ENCODE measurements around the gene KRT40. TPM values are rescaled to one million over a fixed set of nuclear protein-coding genes. Genes with fewer than 3 reads are reported as not detected.

KRT40 gene
- total RNA-seq, 1 donor from 2014 or later = not detected

Small RNA genes lying within 50 kb of the gene (small RNA-seq; reads per million reads assigned to genes)
- not detected for gene KRTAP3-4P (ENCODE audit: low replicate concordance)

Other genes starting within 250 kb of the KRT40 start
- gene KRT25, start 229.0 kb downstream of the KRT40 start, total RNA-seq = 0.49 TPM
- gene KRT26, start 212.1 kb downstream of the KRT40 start, total RNA-seq = not detected
- 0.25 TPM for gene KRT27, start 201.8 kb downstream of the KRT40 start, total RNA-seq
- gene KRT28, start 184.4 kb downstream of the KRT40 start, total RNA-seq = 0.25 TPM
- gene KRT10, start 161.7 kb downstream of the KRT40 start, total RNA-seq = 4.4 TPM
- not detected for gene KRT12, start 117.1 kb downstream of the KRT40 start, total RNA-seq
- gene KRT20, start 99.1 kb downstream of the KRT40 start, total RNA-seq = 0.25 TPM
- gene KRT23, start 46.7 kb downstream of the KRT40 start, total RNA-seq = 0.25 TPM
- not detected for gene KRT39, start 17.4 kb downstream of the KRT40 start, total RNA-seq
- not detected for gene KRTAP3-3, start 9.8 kb upstream of the KRT40 start, total RNA-seq
- gene KRTAP3-2, start 15.6 kb upstream of the KRT40 start, total RNA-seq = not detected
- gene KRTAP3-1, start 24.8 kb upstream of the KRT40 start, total RNA-seq = not detected
- not detected for gene KRTAP1-5, start 42.9 kb upstream of the KRT40 start, total RNA-seq
- gene KRTAP1-4, start 45.9 kb upstream of the KRT40 start, total RNA-seq = not detected
- gene KRTAP1-3, start 50.5 kb upstream of the KRT40 start, total RNA-seq = not detected
- gene KRTAP1-1, start 57.1 kb upstream of the KRT40 start, total RNA-seq = not detected
- not detected for gene KRTAP2-1, start 63.0 kb upstream of the KRT40 start, total RNA-seq
- not detected for gene KRTAP2-2, start 70.9 kb upstream of the KRT40 start, total RNA-seq
- not detected for gene KRTAP2-3, start 75.8 kb upstream of the KRT40 start, total RNA-seq
- not detected for gene KRTAP2-4, start 81.6 kb upstream of the KRT40 start, total RNA-seq
- gene KRTAP4-7, start 99.8 kb upstream of the KRT40 start, total RNA-seq = not detected
- gene KRTAP4-8, start 113.8 kb upstream of the KRT40 start, total RNA-seq = not detected
- not detected for gene KRTAP4-16, start 117.9 kb upstream of the KRT40 start, total RNA-seq
- gene KRTAP4-9, start 121.1 kb upstream of the KRT40 start, total RNA-seq = not detected
- gene KRTAP4-11, start 134.0 kb upstream of the KRT40 start, total RNA-seq = not detected
- gene KRTAP4-12, start 139.9 kb upstream of the KRT40 start, total RNA-seq = not detected
- gene KRTAP4-6, start 156.2 kb upstream of the KRT40 start, total RNA-seq = not detected
- not detected for gene KRTAP4-5, start 165.5 kb upstream of the KRT40 start, total RNA-seq
- gene KRTAP4-4, start 176.4 kb upstream of the KRT40 start, total RNA-seq = not detected
- not detected for gene KRTAP4-3, start 183.9 kb upstream of the KRT40 start, total RNA-seq
- gene KRTAP4-2, start 193.9 kb upstream of the KRT40 start, total RNA-seq = not detected
- gene KRTAP4-1, start 200.6 kb upstream of the KRT40 start, total RNA-seq = not detected
- not detected for gene KRTAP9-1, start 205.6 kb upstream of the KRT40 start, total RNA-seq
- not detected for gene KRTAP9-2, start 242.3 kb upstream of the KRT40 start, total RNA-seq
- gene KRTAP9-3, start 248.1 kb upstream of the KRT40 start, total RNA-seq = not detected

All from temporal lobe (tissue), 2 donors.